GM12892 (cell line): ENCODE data around the gene VCAN.

Experiments
- POLR2A ChIP-seq: IDR thresholded peaks from 2 replicates; pipeline ENCODE4 v1.6.1; 2011; ENCODE audit warnings: low read depth, low read length, control low read depth
- POLR2AphosphoS5 ChIP-seq: IDR thresholded peaks from 2 replicates; pipeline ENCODE4 v1.6.1; 2011; ENCODE audit warnings: low read depth, low read length, control low read depth
- TAF1 ChIP-seq: IDR thresholded peaks from 2 replicates; pipeline ENCODE4 v1.6.1; 2011; ENCODE audit warnings: low read depth, mild to moderate bottlenecking, control low read depth, low read length, borderline replicate concordance

- TF ChIP-seq POLR2AphosphoS5, result no peak
- TF ChIP-seq POLR2A, result no peak
- TF ChIP-seq TAF1, result no peak
Measured at GRCh38 chr5:83428126-83428525, 43.4 kb upstream of the VCAN start.
